Measurements from ENCODE around the gene SAE1.
A peak's percentile ranks its signal among the peaks of the same experiment; 100 is the strongest.
"Not testable (repeated sequence)": the region's sequence is repeated elsewhere in the genome, so short reads cannot be mapped to it uniquely, and the experiment has no call there.

Gene SAE1

GRCh38 chr19:47130589-47131227 is at the start of gene SAE1:
SAE1 (plus strand) TSS chr19:47130835; CDS start chr19:47130931, 96 bp downstream.
- peak; percentile 99 for DNase-seq (ENCODE audit: low spot score)

- DNase-seq (ENCODE audit: low spot score), result no peak
These were observed 49.5 kb upstream of the SAE1 start for GRCh38 chr19:47081095-47081494.

- DNase-seq (ENCODE audit: low spot score), result no peak
These were observed 48.1 kb upstream of the SAE1 start for GRCh38 chr19:47082493-47082892.

GRCh38 chr19:47084879-47085439 is 45.7 kb upstream of the SAE1 start:
- DNase-seq (ENCODE audit: low spot score), result no peak

GRCh38 chr19:47086280-47086679 is 44.4 kb upstream of the SAE1 start:
- DNase-seq (ENCODE audit: low spot score), result no peak

GRCh38 chr19:47089767-47090350 is 40.8 kb upstream of the SAE1 start:
- no peak for DNase-seq (ENCODE audit: low spot score)

GRCh38 chr19:47093254-47093653 is 37.4 kb upstream of the SAE1 start:
- DNase-seq (ENCODE audit: low spot score), result no peak

- DNase-seq (ENCODE audit: low spot score), result no peak
These were observed 36.8 kb upstream of the SAE1 start for GRCh38 chr19:47093841-47094240.

- no peak for DNase-seq (ENCODE audit: low spot score)
These were observed 35.8 kb upstream of the SAE1 start for GRCh38 chr19:47094557-47095475.

GRCh38 chr19:47095476-47096099 is 35.0 kb upstream of the SAE1 start:
- no peak for DNase-seq (ENCODE audit: low spot score)

GRCh38 chr19:47096100-47096704 is 34.4 kb upstream of the SAE1 start:
- DNase-seq (ENCODE audit: low spot score), result no peak

GRCh38 chr19:47096721-47097120 is 33.9 kb upstream of the SAE1 start:
- DNase-seq (ENCODE audit: low spot score), result no peak

GRCh38 chr19:47097396-47098201 is 33.0 kb upstream of the SAE1 start:
- no peak for DNase-seq (ENCODE audit: low spot score)

GRCh38 chr19:47098608-47099007 is 32.0 kb upstream of the SAE1 start:
- no peak for DNase-seq (ENCODE audit: low spot score)

- no peak for DNase-seq (ENCODE audit: low spot score)
These were observed 31.0 kb upstream of the SAE1 start for GRCh38 chr19:47099576-47100050.

- DNase-seq (ENCODE audit: low spot score), result no peak
These were observed 30.3 kb upstream of the SAE1 start for GRCh38 chr19:47100290-47100689.

- not testable (repeated sequence) for DNase-seq (ENCODE audit: low spot score)
These were observed 29.5 kb upstream of the SAE1 start for GRCh38 chr19:47101116-47101515.

GRCh38 chr19:47102346-47103060 is 28.1 kb upstream of the SAE1 start:
- DNase-seq (ENCODE audit: low spot score), result no peak

GRCh38 chr19:47104680-47105079 is 26.0 kb upstream of the SAE1 start:
- no peak for DNase-seq (ENCODE audit: low spot score)

GRCh38 chr19:47105874-47106273 is 24.8 kb upstream of the SAE1 start:
- no peak for DNase-seq (ENCODE audit: low spot score)
